ENCODE results near the gene TECTB. TPM values are rescaled to one million over a fixed set of nuclear protein-coding genes. Genes with fewer than 3 reads are reported as not detected.
"Not testable (repeated sequence)": the region's sequence is repeated elsewhere in the genome, so short reads cannot be mapped to it uniquely, and the experiment has no call there.

Gene TECTB
- total RNA-seq, 3 donors from 2014 or later, result not detected

- TF ChIP-seq CTCF (IDR thresholded peaks at IDR 0.05), result no peak
- intact Hi-C loops (cut with DNase I, micrococcal nuclease), result no loop called here
- Histone ChIP-seq H3K4me1 (ENCODE audit: low read depth) (no peaks in the 10 kb centered on the region), H3K9me3 (peaks cover 22% of the 10 kb centered on the region), H3K36me3 (ENCODE audit: low read depth) (no peaks in the 10 kb centered on the region), H3K4me3 (no peak overlapping the region)
- ATAC-seq (no peak), DNase-seq (no peak)
Measured at GRCh38 chr10:112248584-112249295, 34.5 kb upstream of the TECTB start.

GRCh38 chr10:112249722-112250121 lies 33.5 kb upstream of the TECTB start:
- no peaks in the 10 kb centered on the region for H3K36me3 ChIP-seq (ENCODE audit: low read depth)
- no peaks in the 10 kb centered on the region for H3K4me1 ChIP-seq (ENCODE audit: low read depth)
- H3K9me3 ChIP-seq, result peaks cover 22% of the 10 kb centered on the region
- TF ChIP-seq CTCF (IDR thresholded peaks at IDR 0.05), result no peak
- H3K4me3 ChIP-seq, result no peak overlapping the region
- intact Hi-C loops (cut with DNase I, micrococcal nuclease), result no loop called here
- ATAC-seq (no peak), DNase-seq (no peak)

- no peak for DNase-seq
- Histone ChIP-seq H3K4me3 (no peak overlapping the region), H3K4me1 (ENCODE audit: low read depth) (no peaks in the 10 kb centered on the region), H3K36me3 (ENCODE audit: low read depth) (no peaks in the 10 kb centered on the region), H3K9me3 (peaks cover 22% of the 10 kb centered on the region)
- TF ChIP-seq CTCF (IDR thresholded peaks at IDR 0.05), result no peak
- ATAC-seq, result no peak
- intact Hi-C loops (cut with DNase I, micrococcal nuclease), result no loop called here
Measured at GRCh38 chr10:112250555-112250954, 32.6 kb upstream of the TECTB start.

- intact Hi-C loops (cut with DNase I, micrococcal nuclease); H3K36me3 ChIP-seq (ENCODE audit: low read depth); ATAC-seq; H3K4me1 ChIP-seq (ENCODE audit: low read depth); DNase-seq; H3K4me3 ChIP-seq: not testable (repeated sequence)
- peaks cover 22% of the 10 kb centered on the region for H3K9me3 ChIP-seq
Measured at GRCh38 chr10:112251238-112251637, 32.0 kb upstream of the TECTB start.

- H3K4me1 ChIP-seq (ENCODE audit: low read depth), result no peaks in the 10 kb centered on the region
- no peak overlapping the region for H3K4me3 ChIP-seq
- no peaks in the 10 kb centered on the region for H3K9me3 ChIP-seq
- DNase-seq (no peak), ATAC-seq (no peak)
- intact Hi-C loops (cut with DNase I, micrococcal nuclease), result no loop called here
- H3K36me3 ChIP-seq (ENCODE audit: low read depth), result no peaks in the 10 kb centered on the region
- TF ChIP-seq CTCF (IDR thresholded peaks at IDR 0.05), result no peak
Measured at GRCh38 chr10:112258407-112258806, 24.8 kb upstream of the TECTB start.

- Histone ChIP-seq H3K4me1 (ENCODE audit: low read depth) (no peaks in the 10 kb centered on the region), H3K4me3 (no peak overlapping the region), H3K9me3 (no peaks in the 10 kb centered on the region), H3K36me3 (ENCODE audit: low read depth) (no peaks in the 10 kb centered on the region)
- no peak for DNase-seq
- no peak for TF ChIP-seq CTCF (IDR thresholded peaks at IDR 0.05)
- ATAC-seq, result no peak
- intact Hi-C loops (cut with DNase I, micrococcal nuclease), result no loop called here
Measured at GRCh38 chr10:112259688-112260087, 23.5 kb upstream of the TECTB start.

Data from mucosa of descending colon (tissue), 3 donors.